ENCODE measurements around the gene XRCC5.

- no peak for TF ChIP-seq POLR2A (IDR thresholded peaks at IDR 0.05)
- TF ChIP-seq, protein P1, sequence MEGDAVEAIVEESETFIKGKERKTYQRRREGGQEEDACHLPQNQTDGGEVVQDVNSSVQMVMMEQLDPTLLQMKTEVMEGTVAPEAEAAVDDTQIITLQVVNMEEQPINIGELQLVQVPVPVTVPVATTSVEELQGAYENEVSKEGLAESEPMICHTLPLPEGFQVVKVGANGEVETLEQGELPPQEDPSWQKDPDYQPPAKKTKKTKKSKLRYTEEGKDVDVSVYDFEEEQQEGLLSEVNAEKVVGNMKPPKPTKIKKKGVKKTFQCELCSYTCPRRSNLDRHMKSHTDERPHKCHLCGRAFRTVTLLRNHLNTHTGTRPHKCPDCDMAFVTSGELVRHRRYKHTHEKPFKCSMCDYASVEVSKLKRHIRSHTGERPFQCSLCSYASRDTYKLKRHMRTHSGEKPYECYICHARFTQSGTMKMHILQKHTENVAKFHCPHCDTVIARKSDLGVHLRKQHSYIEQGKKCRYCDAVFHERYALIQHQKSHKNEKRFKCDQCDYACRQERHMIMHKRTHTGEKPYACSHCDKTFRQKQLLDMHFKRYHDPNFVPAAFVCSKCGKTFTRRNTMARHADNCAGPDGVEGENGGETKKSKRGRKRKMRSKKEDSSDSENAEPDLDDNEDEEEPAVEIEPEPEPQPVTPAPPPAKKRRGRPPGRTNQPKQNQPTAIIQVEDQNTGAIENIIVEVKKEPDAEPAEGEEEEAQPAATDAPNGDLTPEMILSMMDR (IDR thresholded peaks at IDR 0.05): no peak
Measured at GRCh38 chr2:216116418-216116817, 7.3 kb downstream of the XRCC5 start.
